Activated naive CD4-positive, alpha-beta T cell treated with anti-CD3 and anti-CD28 coated beads, Interleukin-2, amount 10 ng/mL, durations not matched to agents 7 days and 5 days (primary cell): ENCODE results near the gene LYRM9.
"Not testable (repeated sequence)": the region's sequence is repeated elsewhere in the genome, so short reads cannot be mapped to it uniquely, and the experiment has no call there.

Source experiments
- CTCF ChIA-PET: fragments of 350-600 bp; sonication (Branson Sonifier 250); formaldehyde crosslinking; loops from one replicate; lab custom pipeline; 2021; ENCODE audit warnings: antibody characterized with exemption; lab: Charles Lee
- DNase-seq: peaks from one replicate; pipeline ENCODE4 v3.0.0-alpha.2; 2020
- H3K27ac Mint-ChIP-seq: one replicate; pipeline ENCODE4 v1.8.0; 2021; ENCODE audit warnings: mild to moderate bottlenecking, moderate library complexity, mixed read lengths
- H3K27me3 Mint-ChIP-seq: one replicate; pipeline ENCODE4 v1.8.0; 2021; ENCODE audit warnings: mild to moderate bottlenecking, mixed read lengths
- H3K36me3 Mint-ChIP-seq: one replicate; pipeline ENCODE4 v1.8.0; 2021; ENCODE audit warnings: mixed read lengths
- H3K4me1 Mint-ChIP-seq: one replicate; pipeline ENCODE4 v1.8.0; 2021; ENCODE audit warnings: mixed read lengths
- H3K4me3 Mint-ChIP-seq: one replicate; pipeline ENCODE4 v1.8.0; 2021; ENCODE audit warnings: mild to moderate bottlenecking, moderate library complexity, mixed read lengths
- H3K9me3 Mint-ChIP-seq: one replicate; pipeline ENCODE4 v1.8.0; 2021; ENCODE audit warnings: mixed read lengths

The LYRM9 gene

DNA sequence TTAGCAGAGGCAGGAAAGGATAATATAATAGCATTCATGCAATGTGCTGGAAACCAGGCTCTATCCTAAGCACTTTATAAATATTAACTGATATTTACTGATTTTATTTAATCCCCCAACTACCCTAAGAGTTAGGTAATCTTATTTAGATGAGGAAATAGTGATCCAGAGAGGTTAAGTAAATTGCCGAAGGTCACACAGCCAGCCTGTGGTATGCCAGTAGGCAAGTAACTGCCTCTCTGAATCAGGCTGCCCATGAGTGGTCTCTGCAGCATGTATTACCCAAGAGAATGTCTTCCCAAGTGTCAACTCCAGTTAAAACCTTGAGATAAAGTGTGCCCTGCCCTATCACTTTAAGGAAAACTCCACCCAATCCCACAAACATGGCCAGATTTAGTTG lies 25.3 kb upstream of the LYRM9 start:
- CTCF ChIA-PET, result no interaction called here

DNA sequence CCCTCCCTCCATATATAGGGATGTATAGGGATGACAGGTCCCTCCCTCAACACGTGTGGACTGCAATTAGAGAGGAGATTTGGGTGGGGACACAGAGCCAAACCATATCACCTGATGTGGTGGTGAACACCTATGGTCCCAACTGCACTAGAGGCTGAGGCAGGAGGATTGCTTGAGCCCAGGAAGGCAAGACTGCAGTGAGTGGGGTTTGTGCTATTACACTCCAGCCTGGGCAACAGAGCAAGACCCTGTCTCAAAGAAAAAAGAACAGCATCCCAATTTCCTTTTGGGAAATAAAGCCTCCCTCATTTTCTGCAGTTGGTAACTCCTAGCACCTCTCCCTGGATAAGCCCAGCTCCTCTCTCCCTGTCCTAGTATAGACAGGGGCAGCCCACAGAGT lies 23.8 kb upstream of the LYRM9 start:
- no peak overlapping the region for H3K4me3 Mint-ChIP-seq
- CTCF ChIA-PET, result no interaction called here
- no peaks in the 10 kb centered on the region for H3K4me1 Mint-ChIP-seq
- H3K9me3 Mint-ChIP-seq, result no peaks in the 10 kb centered on the region
- no peak overlapping the region for H3K27ac Mint-ChIP-seq
- DNase-seq, result no peak
- H3K27me3 Mint-ChIP-seq, result peaks cover 7% of the 10 kb centered on the region
- no peaks in the 10 kb centered on the region for H3K36me3 Mint-ChIP-seq

More for the DNA sequence above, 25.3 kb upstream of the LYRM9 start:
- no peaks in the 10 kb centered on the region for H3K4me1 Mint-ChIP-seq
- H3K9me3 Mint-ChIP-seq, result no peaks in the 10 kb centered on the region
- DNase-seq, result no peak
- no peak overlapping the region for H3K27ac Mint-ChIP-seq
- H3K4me3 Mint-ChIP-seq, result no peak overlapping the region
- H3K27me3 Mint-ChIP-seq, result peaks cover 3% of the 10 kb centered on the region
- no peaks in the 10 kb centered on the region for H3K36me3 Mint-ChIP-seq

DNA sequence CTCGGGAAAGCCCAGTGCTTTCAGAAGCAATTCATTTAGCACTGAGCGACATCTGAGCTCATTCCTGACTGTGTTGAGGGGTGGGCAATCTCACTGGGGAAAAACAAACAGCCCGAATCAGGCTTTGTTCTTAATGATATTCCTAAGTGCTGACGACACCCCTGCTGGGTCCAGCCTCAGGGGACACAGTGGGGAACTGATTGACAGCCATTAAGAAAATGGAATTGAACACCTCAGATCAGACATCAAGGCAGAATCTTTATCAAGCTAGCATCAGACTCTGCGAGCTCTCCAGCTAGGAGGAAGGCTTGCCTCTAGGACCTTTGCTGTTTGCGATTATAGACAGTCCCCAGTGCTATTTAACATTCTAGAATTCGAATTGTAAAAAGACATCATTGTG lies 22.5 kb upstream of the LYRM9 start:
- no peaks in the 10 kb centered on the region for H3K36me3 Mint-ChIP-seq
- DNase-seq, result no peak
- CTCF ChIA-PET, result no interaction called here
- no peak overlapping the region for H3K27ac Mint-ChIP-seq
- peaks cover 7% of the 10 kb centered on the region for H3K27me3 Mint-ChIP-seq
- no peaks in the 10 kb centered on the region for H3K4me1 Mint-ChIP-seq
- H3K4me3 Mint-ChIP-seq, result no peak overlapping the region
- H3K9me3 Mint-ChIP-seq, result no peaks in the 10 kb centered on the region

DNA sequence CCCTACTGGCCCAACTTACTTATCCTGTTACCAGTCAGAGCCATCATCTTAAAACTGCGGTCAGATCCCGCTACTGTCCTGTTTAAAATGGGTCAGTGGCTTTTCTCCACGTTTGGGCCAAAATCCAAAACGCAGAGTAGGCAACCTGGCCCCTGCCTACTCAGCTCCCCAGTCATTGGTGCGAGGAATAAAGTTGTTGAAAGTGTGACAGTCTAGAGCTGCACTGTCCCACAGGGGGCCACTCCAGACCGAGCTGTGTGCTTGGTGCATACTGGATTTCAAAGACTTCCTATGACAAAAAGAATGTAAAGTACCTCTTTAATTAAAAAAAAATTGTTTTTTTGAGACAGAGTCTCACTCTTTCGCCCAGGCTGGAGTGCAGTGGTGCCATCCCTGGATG lies 21.2 kb upstream of the LYRM9 start:
- Mint-ChIP-seq H3K9me3 (no peaks in the 10 kb centered on the region), H3K4me1 (no peaks in the 10 kb centered on the region), H3K36me3 (no peaks in the 10 kb centered on the region), H3K27me3 (peaks cover 7% of the 10 kb centered on the region), H3K4me3 (no peak overlapping the region), H3K27ac (no peak overlapping the region)
- DNase-seq, result no peak
- CTCF ChIA-PET, result no interaction called here

DNA sequence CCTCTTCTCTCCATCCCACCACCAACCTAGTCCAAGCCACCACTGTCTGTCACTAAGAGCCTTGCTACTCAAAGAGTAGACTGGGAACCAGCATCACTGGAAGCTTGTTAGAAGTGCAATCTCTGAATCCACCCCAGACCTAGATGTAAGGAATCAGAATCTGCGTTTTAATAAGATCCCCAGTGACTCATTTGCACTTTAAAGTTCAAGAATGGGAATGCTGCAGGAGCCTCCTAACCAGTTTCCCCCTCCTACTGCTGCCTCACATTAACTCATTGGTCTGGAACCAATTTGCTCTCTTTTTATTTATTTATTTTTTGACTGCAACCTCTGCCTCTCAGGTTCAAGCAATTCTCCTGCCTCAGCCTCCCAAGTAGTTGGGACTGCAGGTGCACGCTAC lies 19.8 kb upstream of the LYRM9 start:
- Mint-ChIP-seq H3K36me3 (no peaks in the 10 kb centered on the region), H3K27ac (no peak overlapping the region), H3K4me1 (no peaks in the 10 kb centered on the region), H3K9me3 (no peaks in the 10 kb centered on the region), H3K4me3 (no peak overlapping the region), H3K27me3 (peaks cover 7% of the 10 kb centered on the region)
- no peak for DNase-seq
- CTCF ChIA-PET, result no interaction called here

DNA sequence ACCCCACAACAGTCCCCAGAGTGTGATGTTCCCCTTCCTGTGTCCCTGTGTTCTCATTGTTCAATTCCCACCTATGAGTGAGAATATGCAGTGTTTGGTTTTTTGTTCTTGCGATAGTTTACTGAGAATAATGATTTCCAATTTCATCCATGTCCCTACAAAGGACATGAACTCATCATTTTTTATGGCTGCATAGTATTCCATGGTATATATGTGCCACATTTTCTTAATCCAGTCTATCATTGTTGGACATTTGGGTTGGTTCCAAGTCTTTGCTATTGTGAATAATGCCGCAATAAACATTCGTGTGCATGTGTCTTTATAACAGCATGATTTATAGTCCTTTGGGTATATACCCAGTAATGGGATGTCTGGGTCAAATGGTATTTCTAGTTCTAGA lies 19.1 kb upstream of the LYRM9 start:
- not testable (repeated sequence) for H3K4me1 Mint-ChIP-seq, H3K4me3 Mint-ChIP-seq

DNA sequence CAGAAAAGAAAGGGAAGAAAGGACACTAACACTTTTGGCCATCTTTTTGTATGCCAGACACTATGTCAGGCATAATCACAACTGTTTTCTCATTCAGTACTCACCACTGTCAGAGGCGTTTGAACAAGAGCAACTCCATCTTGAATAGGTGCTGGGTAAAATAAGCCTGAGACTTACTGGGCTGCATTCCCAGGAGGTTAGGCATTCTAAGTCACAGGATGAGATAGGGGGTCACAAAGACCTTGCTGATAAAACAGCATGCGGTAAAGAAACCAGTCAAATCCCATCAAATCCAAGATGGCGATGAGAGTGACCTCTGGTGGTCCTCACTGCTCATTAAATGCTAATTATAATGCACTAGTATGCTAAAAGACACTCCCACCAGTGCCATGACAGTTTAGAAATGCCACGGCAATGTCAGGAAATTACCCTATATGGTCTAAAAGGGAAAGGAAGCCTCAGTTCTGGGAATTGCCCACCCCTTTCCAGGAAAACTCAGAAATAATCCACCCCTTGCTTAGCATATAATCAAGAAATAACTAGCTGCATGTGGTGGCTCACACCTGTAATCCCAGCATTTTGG lies 14.9 kb upstream of the LYRM9 start:
- peaks cover 3% of the 10 kb centered on the region for H3K9me3 Mint-ChIP-seq
- H3K4me3 Mint-ChIP-seq, result no peak overlapping the region
- H3K27ac Mint-ChIP-seq, result no peak overlapping the region
- DNase-seq, result no peak
- no peaks in the 10 kb centered on the region for H3K36me3 Mint-ChIP-seq
- CTCF ChIA-PET, result interaction anchor here (1.1 kb wide), 1 partner anchor 14 kb away, joined by 3 read pairs; no protein-coding TSS in a partner anchor
- H3K4me1 Mint-ChIP-seq, result no peaks in the 10 kb centered on the region
- H3K27me3 Mint-ChIP-seq, result peaks cover 22% of the 10 kb centered on the region

More for the DNA sequence above, 19.1 kb upstream of the LYRM9 start:
- H3K36me3 Mint-ChIP-seq, H3K27me3 Mint-ChIP-seq, H3K9me3 Mint-ChIP-seq, H3K27ac Mint-ChIP-seq, CTCF ChIA-PET, DNase-seq: not testable (repeated sequence)

DNA sequence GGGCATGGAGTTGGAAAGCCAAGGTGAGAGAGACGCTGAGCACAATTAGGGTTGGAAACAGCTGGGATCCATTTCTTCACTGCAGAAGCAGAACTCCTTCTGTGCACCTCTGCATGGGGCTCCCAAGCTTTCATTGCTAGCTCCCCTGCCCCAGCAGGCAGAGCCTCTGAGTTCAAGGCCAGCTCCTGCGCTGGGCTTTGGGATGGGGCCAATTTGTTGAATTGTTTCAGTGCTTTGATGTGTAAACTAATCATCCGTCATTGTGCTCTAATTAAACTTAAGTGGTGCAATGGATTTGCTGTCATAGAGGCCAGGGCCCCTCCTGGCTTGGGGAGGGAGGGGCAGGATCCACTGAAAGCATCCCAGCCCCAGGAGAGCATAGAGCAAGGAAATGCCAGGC lies 13.5 kb upstream of the LYRM9 start:
- Mint-ChIP-seq H3K4me1 (no peaks in the 10 kb centered on the region), H3K27me3 (peaks cover 18% of the 10 kb centered on the region), H3K4me3 (no peak overlapping the region), H3K27ac (no peak overlapping the region), H3K9me3 (peaks cover 3% of the 10 kb centered on the region), H3K36me3 (no peaks in the 10 kb centered on the region)
- no peak for DNase-seq
- CTCF ChIA-PET, result no interaction called here

DNA sequence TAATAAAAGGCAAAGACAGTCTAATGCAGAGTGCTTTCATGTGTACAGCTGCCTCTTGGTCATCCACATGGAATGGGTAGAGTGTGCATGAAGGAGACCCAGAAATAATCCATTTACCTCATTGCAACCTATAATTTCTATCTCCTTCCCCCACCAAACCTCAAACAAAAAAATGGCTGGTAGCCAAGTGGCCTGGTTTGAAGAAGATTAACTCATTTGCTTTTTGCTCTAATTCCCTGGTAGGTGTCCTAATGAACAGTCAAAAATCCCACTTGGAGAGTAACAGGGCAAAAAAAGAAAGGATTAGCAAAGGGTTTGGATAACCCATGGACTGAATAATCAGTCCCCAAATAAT lies 13.0 kb upstream of the LYRM9 start:
- Mint-ChIP-seq H3K27ac (no peak overlapping the region), H3K9me3 (peaks cover 3% of the 10 kb centered on the region), H3K4me1 (no peaks in the 10 kb centered on the region), H3K4me3 (no peak overlapping the region), H3K36me3 (no peaks in the 10 kb centered on the region), H3K27me3 (peaks cover 18% of the 10 kb centered on the region)
- CTCF ChIA-PET, result no interaction called here
- no peak for DNase-seq

DNA sequence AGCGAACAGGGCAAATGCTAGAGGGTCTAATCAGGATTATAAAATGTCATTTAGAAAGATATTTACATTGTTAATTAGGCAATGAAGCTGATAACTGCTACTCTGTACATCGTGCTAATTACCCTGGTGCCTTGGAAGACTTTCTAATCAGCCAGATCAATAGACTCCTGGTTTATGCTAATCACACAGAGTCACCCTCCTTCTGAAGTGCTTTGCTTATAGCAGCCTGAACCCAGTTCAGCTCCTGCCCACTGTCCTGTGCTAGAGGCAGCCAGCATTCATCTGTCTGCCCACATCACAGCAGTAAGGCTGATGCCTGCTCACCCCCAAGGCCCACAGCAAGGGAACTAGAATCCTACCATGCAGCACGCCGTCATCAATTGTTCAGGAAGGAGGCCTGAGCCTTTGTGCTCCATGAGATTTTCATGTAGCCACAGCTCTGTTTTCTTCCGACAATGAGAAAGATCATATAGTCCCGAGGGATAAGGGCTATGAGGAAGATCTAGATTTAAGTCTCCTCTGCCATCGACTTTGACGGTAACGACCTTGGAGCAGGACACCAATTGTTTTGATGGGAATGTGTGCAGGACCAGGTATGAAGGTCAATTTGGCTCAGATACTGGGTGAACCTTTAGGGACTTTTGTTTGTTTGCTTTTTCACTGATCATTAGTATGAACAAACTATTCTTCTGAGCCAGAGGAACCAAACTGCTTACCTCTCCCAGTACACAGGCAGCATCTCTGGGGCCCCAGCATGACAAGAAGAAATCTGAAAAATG lies 12.5 kb upstream of the LYRM9 start:
- H3K9me3 Mint-ChIP-seq, result peaks cover 3% of the 10 kb centered on the region
- CTCF ChIA-PET, result interaction anchor here (1.2 kb wide), 1 partner anchor 12 kb away, joined by 3 read pairs; no protein-coding TSS in a partner anchor
- no peak for DNase-seq
- H3K4me3 Mint-ChIP-seq, result no peak overlapping the region
- H3K4me1 Mint-ChIP-seq, result no peaks in the 10 kb centered on the region
- no peaks in the 10 kb centered on the region for H3K36me3 Mint-ChIP-seq
- H3K27ac Mint-ChIP-seq, result no peak overlapping the region
- H3K27me3 Mint-ChIP-seq, result peaks cover 18% of the 10 kb centered on the region

DNA sequence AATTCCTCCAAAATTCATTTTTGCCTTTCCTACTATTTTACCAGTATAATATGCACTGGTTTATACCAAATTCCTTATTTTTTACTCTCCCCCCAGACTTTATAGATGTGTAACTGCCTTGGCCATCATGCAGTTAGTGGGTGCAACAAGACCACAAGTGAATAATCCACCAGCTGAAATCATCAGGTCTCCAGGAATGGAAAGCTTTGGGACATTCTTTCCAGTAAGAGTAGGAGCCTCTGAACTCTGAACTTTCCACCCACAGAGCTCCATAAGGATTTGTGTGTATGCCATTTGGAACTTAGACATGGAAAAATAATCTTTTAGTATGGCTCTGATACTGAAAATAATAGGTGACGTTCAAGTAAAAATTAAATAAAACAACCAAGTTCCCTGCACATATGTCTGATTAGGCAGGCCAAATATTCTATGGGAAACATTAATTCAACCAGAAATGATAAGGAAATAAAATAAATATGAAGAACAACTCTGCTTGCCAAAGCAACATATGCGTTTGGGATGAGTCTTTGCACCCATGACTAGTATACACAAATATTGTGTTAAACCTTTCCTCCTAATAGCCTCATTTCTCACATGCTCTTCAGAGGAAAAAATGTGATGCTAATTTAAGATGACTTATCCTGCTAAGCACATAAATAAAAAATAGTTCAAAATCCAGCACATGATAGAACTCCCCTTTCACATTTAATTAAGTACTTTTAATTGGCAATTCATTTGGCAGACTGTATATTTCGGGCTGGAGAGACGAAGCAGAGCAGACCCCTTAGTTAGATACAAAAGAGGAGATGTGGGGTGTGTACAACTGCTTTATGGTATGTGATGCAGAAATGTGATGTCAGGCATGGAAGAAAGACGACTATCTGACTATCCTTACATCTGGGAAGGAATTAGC lies 11.6 kb upstream of the LYRM9 start:
- no peak for DNase-seq
- Mint-ChIP-seq H3K9me3 (peaks cover 3% of the 10 kb centered on the region), H3K27me3 (peaks cover 18% of the 10 kb centered on the region), H3K4me3 (no peak overlapping the region), H3K36me3 (no peaks in the 10 kb centered on the region), H3K27ac (no peak overlapping the region), H3K4me1 (no peaks in the 10 kb centered on the region)
- CTCF ChIA-PET, result interaction anchor here (1.2 kb wide), 1 partner anchor 11 kb away, joined by 3 read pairs; no protein-coding TSS in a partner anchor

DNA sequence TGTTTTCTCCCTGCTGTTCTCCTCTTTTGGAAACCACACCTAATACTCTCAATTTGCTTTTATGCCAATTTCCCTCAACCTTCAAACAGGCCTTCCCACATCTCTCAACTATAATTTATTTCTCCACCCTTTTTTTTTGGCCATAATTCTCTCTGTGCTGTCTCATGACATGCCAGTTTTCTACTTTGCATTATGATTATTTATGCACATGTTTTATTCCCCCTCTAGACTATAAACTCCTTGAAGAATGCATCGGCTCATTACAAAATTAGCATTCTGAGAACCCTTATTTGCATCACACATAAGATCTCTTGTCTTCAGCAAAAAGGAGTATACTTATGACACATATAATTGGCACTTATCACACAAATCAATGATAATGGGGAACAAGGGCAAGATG lies 10.9 kb upstream of the LYRM9 start:
- Mint-ChIP-seq H3K27me3 (peaks cover 19% of the 10 kb centered on the region), H3K4me1 (no peaks in the 10 kb centered on the region), H3K4me3 (no peak overlapping the region), H3K36me3 (no peaks in the 10 kb centered on the region), H3K9me3 (peaks cover 3% of the 10 kb centered on the region), H3K27ac (no peak overlapping the region)
- no peak for DNase-seq
- CTCF ChIA-PET, result no interaction called here

DNA sequence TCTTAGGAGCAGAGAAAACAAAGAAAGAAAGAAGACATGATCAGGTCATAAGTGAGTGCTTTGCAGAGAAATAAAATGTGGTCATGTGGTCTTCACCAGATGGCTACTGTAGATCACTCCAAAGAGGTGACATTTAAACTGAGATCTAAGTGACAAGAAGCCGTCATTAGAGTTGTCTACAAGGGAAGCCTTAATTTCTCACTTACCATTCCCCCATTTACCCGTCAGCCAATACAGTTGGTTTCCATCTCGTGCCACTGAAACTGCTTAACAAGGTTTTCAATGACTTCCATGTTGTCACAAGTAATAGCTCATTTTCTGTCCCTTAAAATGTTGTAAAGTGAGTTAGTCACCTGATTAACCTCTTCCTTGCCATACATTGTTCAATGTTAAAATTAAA lies 6.4 kb upstream of the LYRM9 start:
- Mint-ChIP-seq H3K27me3 (peaks cover 24% of the 10 kb centered on the region), H3K36me3 (no peaks in the 10 kb centered on the region), H3K4me3 (no peak overlapping the region), H3K4me1 (no peaks in the 10 kb centered on the region), H3K9me3 (no peaks in the 10 kb centered on the region), H3K27ac (no peak overlapping the region)
- CTCF ChIA-PET, result no interaction called here
- no peak for DNase-seq

DNA sequence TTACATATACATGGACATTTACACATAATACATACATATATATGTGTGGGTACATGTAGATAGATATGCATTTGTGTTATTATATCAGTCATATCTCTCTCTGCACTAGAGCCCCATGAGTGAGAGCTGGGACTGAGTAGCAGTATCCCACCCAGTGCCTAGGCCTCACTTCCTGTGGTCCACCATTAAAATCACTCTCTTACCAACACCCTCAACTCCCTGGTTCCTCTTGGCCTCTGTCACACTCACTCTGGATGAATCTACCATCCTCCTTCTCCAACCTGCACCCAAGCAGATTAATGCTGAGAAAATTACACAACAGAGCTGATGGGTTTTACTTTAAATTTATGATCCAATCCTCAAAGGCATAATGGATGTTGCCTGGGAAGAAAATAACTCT lies 4.9 kb upstream of the LYRM9 start:
- H3K36me3 Mint-ChIP-seq, result no peaks in the 10 kb centered on the region
- no peak for DNase-seq
- H3K27ac Mint-ChIP-seq, result no peak overlapping the region
- peaks cover 11% of the 10 kb centered on the region for H3K4me1 Mint-ChIP-seq
- CTCF ChIA-PET, result no interaction called here
- no peak overlapping the region for H3K4me3 Mint-ChIP-seq
- H3K27me3 Mint-ChIP-seq, result peaks cover 24% of the 10 kb centered on the region
- no peaks in the 10 kb centered on the region for H3K9me3 Mint-ChIP-seq
